ENCODE measurements around the gene LURAP1L.
"Not testable (repeated sequence)": the region's sequence is repeated elsewhere in the genome, so short reads cannot be mapped to it uniquely, and the experiment has no call there.

The LURAP1L gene

DNA sequence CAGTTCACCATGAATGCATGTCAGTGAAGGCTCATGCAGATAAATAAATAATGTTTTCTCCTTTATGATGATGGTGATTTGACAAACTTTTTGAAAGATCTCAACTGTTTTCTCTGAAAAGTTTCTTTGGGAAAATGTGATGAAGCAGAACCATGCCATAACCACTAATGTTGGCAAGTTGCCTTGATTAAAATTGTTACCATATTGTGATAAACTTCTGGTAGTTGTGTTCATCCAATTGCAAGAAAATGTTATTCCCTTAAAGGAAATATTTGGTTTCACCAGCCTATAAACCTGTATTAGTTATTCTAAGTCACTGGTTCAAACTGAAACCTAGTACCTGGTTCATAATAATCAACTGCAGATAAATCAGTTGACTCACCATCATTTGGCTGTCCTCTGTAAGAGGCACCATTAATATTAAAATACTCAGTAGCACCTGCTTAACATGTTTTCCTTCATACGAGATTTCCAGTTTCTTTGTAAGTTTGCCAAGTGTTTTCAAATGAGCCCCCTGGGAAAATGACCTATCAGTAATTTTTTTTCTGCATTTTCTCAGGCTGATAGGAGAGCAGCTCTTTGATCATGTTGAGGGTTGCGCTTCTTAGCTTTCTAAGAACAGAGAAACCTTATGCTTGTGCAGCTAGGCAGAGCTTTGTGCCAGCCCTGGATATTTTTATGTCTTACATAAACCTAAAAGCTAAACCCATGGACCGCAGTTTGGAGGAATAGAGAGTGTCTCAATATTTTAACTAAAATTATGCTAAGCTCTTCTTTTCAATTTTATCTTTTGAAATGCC is 88.0 kb downstream of the LURAP1L start:
- DNase-seq = no peak

DNA sequence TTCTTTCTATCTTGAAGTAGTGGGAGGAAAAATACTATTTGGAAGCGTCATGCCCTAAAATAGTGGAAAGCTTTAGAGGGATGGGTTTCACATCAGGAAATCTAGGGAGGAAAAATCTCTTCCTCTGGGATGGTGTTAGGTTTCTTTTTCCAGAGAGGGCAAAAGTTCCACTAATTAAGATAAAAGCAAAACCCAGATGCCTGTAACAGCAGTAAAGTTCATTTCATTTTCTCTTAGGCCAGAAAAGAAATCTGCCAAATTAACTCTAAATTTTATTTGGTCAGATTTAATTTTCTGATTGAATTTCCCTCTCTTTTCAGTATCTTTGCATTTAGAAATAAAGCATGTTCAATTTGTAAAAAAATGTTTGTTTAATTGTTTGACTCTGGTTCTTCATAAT is 88.8 kb downstream of the LURAP1L start:
- no peak for DNase-seq

DNA sequence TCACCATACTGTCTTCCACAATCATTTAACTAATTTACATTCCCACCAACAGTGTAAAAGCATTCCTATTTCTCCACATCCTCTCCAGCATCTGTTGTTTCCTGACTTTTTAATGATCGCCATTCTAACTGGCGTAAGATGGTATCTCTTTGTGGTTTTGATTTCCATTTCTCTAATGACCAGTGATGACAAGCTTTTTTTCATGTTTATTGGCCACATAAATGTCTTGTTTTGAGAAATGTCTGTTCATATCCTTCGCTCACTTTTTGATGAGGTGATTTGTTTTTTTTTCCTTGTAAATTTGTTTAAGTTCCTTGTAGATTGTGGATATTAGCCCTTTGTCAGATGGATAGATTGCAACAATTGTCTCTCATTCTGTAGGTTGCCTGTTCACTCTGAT is 90.6 kb downstream of the LURAP1L start:
- not testable (repeated sequence) for DNase-seq
